SK-N-SH (cell line): ENCODE results near the gene CRLF2. TPM values are rescaled to one million over a fixed set of nuclear protein-coding genes. Genes with fewer than 3 reads are reported as not detected.

ENCODE experiments used
- CTCF ChIA-PET: fragments of 300-600, 350-600 bp; formaldehyde crosslinking; extraction: SDS; loops from one replicate; lab custom pipeline; 2021; lab: Yijun Ruan, JAX
- POLR2A ChIA-PET: fragments of 350-600 bp; sonication (Branson Sonifier 250); formaldehyde crosslinking; extraction: SDS; loops from one replicate; lab custom pipeline; 2020; ENCODE audit warnings: antibody characterized with exemption, inconsistent platforms; lab: Yijun Ruan, JAX
- DNase-seq: peaks from one replicate; pipeline ENCODE4 v3.0.0; 2012
- H2AFZ ChIP-seq: fragments of 200-600 bp; sonication (generic); 2 replicates; pipeline ENCODE4 v1.8.1; 2016; ENCODE audit warnings: antibody characterized with exemption, mild to moderate bottlenecking, low read depth
- H3F3A ChIP-seq: fragments of 200-600 bp; sonication (generic); replicated peaks from 2 replicates; pipeline ENCODE3; 2016; ENCODE audit warnings: antibody characterized with exemption, mild to moderate bottlenecking; ENCODE audit not compliant: insufficient read depth
- H3K27ac ChIP-seq, 2 experiments: fragments of 200-500 bp in 1 of 2; fragments of 200-600 bp in 1 of 2; sonication (Bioruptor generic) in 1 of 2; sonication (generic), shearing (Covaris generic) in 1 of 2; 2 replicates each; pipeline versions ENCODE4 v1.5.1 to v1.6.1; 2014 to 2016; ENCODE audit warnings: low read depth in 2 of 2, inconsistent platforms in 1 of 2, low read length in 1 of 2, mild to moderate bottlenecking in 1 of 2, mixed read lengths in 1 of 2
- H3K27me3 ChIP-seq: fragments of 200-600 bp; sonication (generic), shearing (Covaris generic); 2 replicates; pipeline ENCODE4 v1.6.1; 2016; ENCODE audit warnings: mixed run types; ENCODE audit not compliant: insufficient read depth
- H3K36me3 ChIP-seq, 2 experiments: fragments of 200-500 bp in 1 of 2; fragments of 200-600 bp in 1 of 2; sonication (Bioruptor generic) in 1 of 2; sonication (generic) in 1 of 2; replicated peaks in 1 of 2; 2 replicates each; pipeline versions ENCODE3 to v1.5.1; 2014 to 2016; ENCODE audit warnings: low read length in 1 of 2, mild to moderate bottlenecking in 1 of 2; ENCODE audit not compliant: insufficient read depth in 2 of 2, control insufficient read depth in 1 of 2
- H3K4me1 ChIP-seq, 2 experiments: fragments of 200-500 bp in 1 of 2; fragments of 200-600 bp in 1 of 2; sonication (Bioruptor generic) in 1 of 2; sonication (generic), shearing (Covaris generic) in 1 of 2; 2 replicates each; pipeline versions ENCODE4 v1.5.1 to v1.6.1; 2014 to 2016; ENCODE audit warnings: low read depth in 1 of 2, low read length in 1 of 2, mixed run types in 1 of 2; ENCODE audit not compliant: insufficient read depth in 2 of 2, control insufficient read depth in 1 of 2
- H3K4me2 ChIP-seq: fragments of 200-600 bp; sonication (generic), shearing (Covaris generic); 2 replicates; pipeline ENCODE4 v1.6.1; 2017; ENCODE audit warnings: mixed run types
- H3K4me3 ChIP-seq, 2 experiments: fragments of 200-500 bp in 1 of 2; fragments of 200-600 bp in 1 of 2; sonication (Bioruptor generic) in 1 of 2; sonication (generic), shearing (Covaris generic) in 1 of 2; 2 replicates each; pipeline versions ENCODE4 v1.5.1 to v1.8.1; 2014 to 2016; ENCODE audit warnings: low read depth in 2 of 2, inconsistent platforms in 1 of 2, low read length in 1 of 2, mild to moderate bottlenecking in 1 of 2, mixed read lengths in 1 of 2, moderate library complexity in 1 of 2
- H3K79me2 ChIP-seq: fragments of 200-600 bp; sonication (generic); 2 replicates; pipeline ENCODE4 v1.8.1; 2017; ENCODE audit warnings: mild to moderate bottlenecking; ENCODE audit not compliant: insufficient read depth
- H3K9ac ChIP-seq: fragments of 200-600 bp; sonication (generic); 2 replicates; pipeline ENCODE4 v1.6.1; 2017; ENCODE audit warnings: mixed run types
- H3K9me2 ChIP-seq: fragments of 200-600 bp; sonication (generic); 2 replicates; pipeline ENCODE4 v1.6.1; 2017; ENCODE audit warnings: mixed run types
- H3K9me3 ChIP-seq: fragments of 200-600 bp; sonication (generic); 2 replicates; pipeline ENCODE4 v1.6.1; 2017; ENCODE audit warnings: mixed run types, mild to moderate bottlenecking, moderate library complexity
- H4K20me1 ChIP-seq: fragments of 200-600 bp; sonication (generic); 2 replicates; pipeline ENCODE4 v1.6.1; 2017; ENCODE audit warnings: mild to moderate bottlenecking, mixed run types; ENCODE audit not compliant: insufficient read depth
- CHD2 ChIP-seq: fragments of 150-350 bp; IDR thresholded peaks from 2 replicates; pipeline ENCODE4 v1.6.1; 2018; ENCODE audit warnings: low read length; ENCODE audit not compliant: partially characterized antibody
- ELF1 ChIP-seq: IDR thresholded peaks from 2 replicates; pipeline ENCODE4 v1.4.0; 2012
- FOSL2 ChIP-seq: IDR thresholded peaks from 2 replicates; pipeline ENCODE4 v1.4.0; 2012; ENCODE audit warnings: low read depth, mild to moderate bottlenecking, moderate library complexity, borderline replicate concordance
- FOXM1 ChIP-seq: IDR thresholded peaks from 2 replicates; pipeline ENCODE4 v1.4.0; 2012; ENCODE audit warnings: low read depth, mild to moderate bottlenecking
- IRF3 ChIP-seq: fragments of 150-350 bp; IDR thresholded peaks from 2 replicates; pipeline ENCODE4 v1.6.1; 2016; ENCODE audit warnings: mild to moderate bottlenecking, low read depth, low read length
- MAX ChIP-seq: IDR thresholded peaks from 2 replicates; pipeline ENCODE4 v1.4.0; 2012; ENCODE audit warnings: low read depth
- MXI1 ChIP-seq: IDR thresholded peaks from 2 replicates; pipeline ENCODE4 v1.6.1; 2012; ENCODE audit warnings: mild to moderate bottlenecking, low read depth, low read length, improper control_type of control experiment
- NRF1 ChIP-seq: IDR thresholded peaks from 2 replicates; pipeline ENCODE4 v1.6.1; 2012; ENCODE audit warnings: low read depth, mild to moderate bottlenecking, low read length
- PBX3 ChIP-seq: IDR thresholded peaks from 2 replicates; pipeline ENCODE4; 2012
- RCOR1 ChIP-seq: fragments of 150-350 bp; IDR thresholded peaks from 2 replicates; pipeline ENCODE4 v1.6.1; 2017; ENCODE audit warnings: antibody characterized with exemption, low read length
- REST ChIP-seq: IDR thresholded peaks from 2 replicates; pipeline ENCODE4 v1.6.1; 2012; ENCODE audit warnings: mild to moderate bottlenecking, low read depth, low read length, moderate library complexity
- RXRA ChIP-seq: IDR thresholded peaks from 2 replicates; pipeline ENCODE4 v1.4.0; 2012; ENCODE audit warnings: low read depth, mild to moderate bottlenecking, borderline replicate concordance
- SMC3 ChIP-seq: IDR thresholded peaks from 2 replicates; pipeline ENCODE4 v1.6.1; 2012; ENCODE audit warnings: low read depth, low read length, improper control_type of control experiment
- USF1 ChIP-seq: IDR thresholded peaks from 2 replicates; pipeline ENCODE4 v1.4.0; 2012; ENCODE audit warnings: low read depth, borderline replicate concordance
- USF2 ChIP-seq: fragments of 150-350 bp; IDR thresholded peaks from 2 replicates; pipeline ENCODE4 v1.6.1; 2017; ENCODE audit warnings: antibody characterized with exemption, low read length, low read depth, borderline replicate concordance
- YY1 ChIP-seq: IDR thresholded peaks from 2 replicates; pipeline ENCODE4 v1.4.0; 2012; ENCODE audit warnings: low read depth, mild to moderate bottlenecking
- WGBS: methylation state at CpG from one replicate; pipeline ENCODE4 v1.1.6; 2017; ENCODE audit warnings: low lambda C conversion rate; 5-methylcytosine and 5-hydroxymethylcytosine counted together
- polyA plus RNA-seq, 3 experiments: library from polyadenylated mRNA; depleted of rRNA; stranded (reverse); fragments of >200 nt; gene quantifications; 2 replicates each; pipeline ENCODE4 v1.2.3, GENCODE V29; 2012

Gene CRLF2
- polyA plus RNA-seq, 1 of the 3 experiments (the other 2 are of a cell fraction): not detected

- no peaks in the 10 kb centered on the region for H3K79me2 ChIP-seq
- no peak overlapping the region for H2AFZ ChIP-seq
- no peak overlapping the region for H3K4me3 ChIP-seq
- 18% methylated on average over 3 of the region's 3 CpGs for WGBS
- H3K27ac ChIP-seq: no peak overlapping the region
- no peak for DNase-seq
- H4K20me1 ChIP-seq: no peaks in the 10 kb centered on the region
- no peaks in the 10 kb centered on the region for H3K9me2 ChIP-seq
- no peak overlapping the region for H3K9ac ChIP-seq
- peaks cover 23% of the 10 kb centered on the region; the same call in 1 of the 2 replicates for H3K27me3 ChIP-seq
- no peaks in the 10 kb centered on the region for H3K4me1 ChIP-seq
- no peak overlapping the region for H3K4me2 ChIP-seq
- CTCF ChIA-PET: no interaction called here
- no peaks in the 10 kb centered on the region for H3F3A ChIP-seq
- H3K9me3 ChIP-seq: no peaks in the 10 kb centered on the region
- no peak for TF ChIP-seq ELF1
- no peak for TF ChIP-seq MAX
- no peak for TF ChIP-seq FOSL2
- TF ChIP-seq YY1: no peak
- TF ChIP-seq FOXM1: no peak
- TF ChIP-seq IRF3: no peak
- no peak for TF ChIP-seq PBX3
- TF ChIP-seq REST: no peak
- no peak for TF ChIP-seq CHD2
- TF ChIP-seq RXRA: no peak
- no peak for TF ChIP-seq NRF1
- no peak for TF ChIP-seq RCOR1
- no peak for TF ChIP-seq USF1
- no peak for TF ChIP-seq MXI1
- no peak for TF ChIP-seq USF2
- TF ChIP-seq SMC3: no peak
- H3K36me3 ChIP-seq: no peaks in the 10 kb centered on the region
- POLR2A ChIA-PET: no interaction called here
These were observed 44.4 kb downstream of the CRLF2 start for GRCh38 chrX:1167918-1168481.
